ENCODE results near the gene SLCO3A1. TPM values are rescaled to one million over a fixed set of nuclear protein-coding genes. Genes with fewer than 3 reads are reported as not detected.

The SLCO3A1 gene
- total RNA-seq, 2 donors from 2014 or later = 7.2 to 11.4 TPM

DNA sequence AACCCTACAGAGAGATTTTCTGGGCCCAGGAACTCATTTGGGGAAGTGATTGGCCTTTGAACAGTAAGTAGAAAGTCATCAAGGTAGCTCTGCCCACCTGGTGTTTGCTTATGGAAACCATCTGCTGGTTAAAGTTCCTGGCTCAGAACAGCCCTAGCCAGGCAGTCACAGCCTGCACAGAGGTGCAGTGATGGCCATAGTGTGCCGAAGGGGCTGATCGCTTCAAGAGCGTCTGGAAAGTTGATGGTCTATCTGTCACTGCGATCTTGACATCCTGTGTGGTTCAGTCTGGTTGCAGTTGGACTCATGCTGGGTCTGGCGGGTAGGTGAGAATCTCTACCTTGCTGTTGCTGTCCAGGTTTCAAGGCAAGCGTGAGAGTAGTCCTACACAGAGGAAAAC is 151.6 kb downstream of the SLCO3A1 start:
- no peak overlapping the region for H3K4me3 ChIP-seq (ENCODE audit: low read length)
- no peaks in the 10 kb centered on the region for H3K27me3 ChIP-seq (ENCODE audit: control insufficient read depth, insufficient read depth, low read length, poor library complexity, severe bottlenecking)
- Mint-ChIP-seq H3K4me1 (peaks cover 28% of the 10 kb centered on the region), H3K27me3 (ENCODE audit: insufficient read depth) (peaks cover 28% of the 10 kb centered on the region), H3K4me3 (no peak overlapping the region), H3K9me3 (no peaks in the 10 kb centered on the region), H3K27ac (no peak overlapping the region), H3K36me3 (ENCODE audit: low read depth) (no peaks in the 10 kb centered on the region)
- H3K27ac ChIP-seq (ENCODE audit: low read depth, low read length) = no peak overlapping the region
- no peak for TF ChIP-seq CTCF (conservative IDR thresholded peaks at IDR 0.05)
- no peaks in the 10 kb centered on the region for H3K9me3 ChIP-seq (ENCODE audit: control insufficient read depth, low read length)
- no peaks in the 10 kb centered on the region for H3K36me3 ChIP-seq (ENCODE audit: control insufficient read depth, insufficient read depth, low read length)
- no peak overlapping the region for H3K9ac ChIP-seq (ENCODE audit: extremely low read depth, low read length, poor library complexity, severe bottlenecking)
- peaks cover 14% of the 10 kb centered on the region for H3K4me1 ChIP-seq (ENCODE audit: control insufficient read depth, insufficient read depth, low read length)
- 91 to 93% methylated on average over 6 of the region's 6 CpGs for WGBS, 2 experiments (ENCODE audit: insufficient coverage in 1 of 2, insufficient read length in 1 of 2)
- no peak for DNase-seq

- peaks cover 26% of the 10 kb centered on the region for H3K27me3 Mint-ChIP-seq (ENCODE audit: insufficient read depth)
- 93 to 95% methylated on average over 4 to 7 of the region's 7 CpGs for WGBS, 2 experiments (ENCODE audit: insufficient coverage in 1 of 2, insufficient read length in 1 of 2)
- Histone ChIP-seq H3K27ac (ENCODE audit: low read depth, low read length) (no peak overlapping the region), H3K27me3 (ENCODE audit: control insufficient read depth, insufficient read depth, low read length, poor library complexity, severe bottlenecking) (no peaks in the 10 kb centered on the region), H3K9me3 (ENCODE audit: control insufficient read depth, low read length) (no peaks in the 10 kb centered on the region), H3K36me3 (ENCODE audit: control insufficient read depth, insufficient read depth, low read length) (no peaks in the 10 kb centered on the region), H3K4me3 (ENCODE audit: low read length) (no peak overlapping the region), H3K9ac (ENCODE audit: extremely low read depth, low read length, poor library complexity, severe bottlenecking) (no peak overlapping the region), H3K4me1 (ENCODE audit: control insufficient read depth, insufficient read depth, low read length) (peaks cover 14% of the 10 kb centered on the region)
- no peak for DNase-seq
- H3K4me3 Mint-ChIP-seq = no peak overlapping the region
- no peak overlapping the region for H3K27ac Mint-ChIP-seq
- H3K36me3 Mint-ChIP-seq (ENCODE audit: low read depth) = no peaks in the 10 kb centered on the region
- no peak for TF ChIP-seq CTCF (conservative IDR thresholded peaks at IDR 0.05)
- no peaks in the 10 kb centered on the region for H3K9me3 Mint-ChIP-seq
- H3K4me1 Mint-ChIP-seq = peaks cover 20% of the 10 kb centered on the region
These were observed 152.9 kb downstream of the SLCO3A1 start for GRCh38 chr15:92006186-92007028.

DNA sequence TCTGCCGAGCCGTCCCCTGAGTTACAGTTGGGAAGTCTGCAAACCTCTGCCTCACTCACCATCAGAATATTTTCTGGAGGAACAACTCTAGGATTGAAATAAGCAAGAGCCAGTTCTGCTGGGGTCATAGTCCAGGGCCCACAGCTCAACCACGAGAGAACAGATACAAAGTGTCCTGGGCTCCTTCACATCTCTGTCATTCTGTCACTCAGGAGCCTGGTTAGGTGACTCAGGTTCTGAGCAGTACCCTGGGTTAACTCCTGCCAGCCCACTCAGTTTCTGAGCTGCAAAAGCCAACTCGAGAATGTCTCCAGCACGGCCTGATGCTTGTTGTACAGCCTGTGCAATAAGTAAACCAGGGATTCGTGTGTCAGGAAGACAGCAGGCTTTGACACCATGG is 155.7 kb downstream of the SLCO3A1 start:
- no peak for TF ChIP-seq CTCF (conservative IDR thresholded peaks at IDR 0.05)
- WGBS, 2 experiments (ENCODE audit: insufficient coverage in 1 of 2, insufficient read length in 1 of 2) = 90 to 92% methylated on average over 6 of the region's 6 CpGs
- no peak overlapping the region for H3K27ac ChIP-seq (ENCODE audit: low read depth, low read length)
- no peaks in the 10 kb centered on the region for H3K36me3 ChIP-seq (ENCODE audit: control insufficient read depth, insufficient read depth, low read length)
- no peak for DNase-seq
- H3K9me3 ChIP-seq (ENCODE audit: control insufficient read depth, low read length) = no peaks in the 10 kb centered on the region
- H3K4me1 ChIP-seq (ENCODE audit: control insufficient read depth, insufficient read depth, low read length) = peaks cover 6% of the 10 kb centered on the region
- no peaks in the 10 kb centered on the region for H3K36me3 Mint-ChIP-seq (ENCODE audit: low read depth)
- H3K9ac ChIP-seq (ENCODE audit: extremely low read depth, low read length, poor library complexity, severe bottlenecking) = no peak overlapping the region
- peaks cover 12% of the 10 kb centered on the region for H3K27me3 Mint-ChIP-seq (ENCODE audit: insufficient read depth)
- H3K4me3 ChIP-seq (ENCODE audit: low read length) = no peak overlapping the region
- H3K27me3 ChIP-seq (ENCODE audit: control insufficient read depth, insufficient read depth, low read length, poor library complexity, severe bottlenecking) = no peaks in the 10 kb centered on the region
- H3K4me3 Mint-ChIP-seq = no peak overlapping the region
- no peaks in the 10 kb centered on the region for H3K9me3 Mint-ChIP-seq
- no peak overlapping the region for H3K27ac Mint-ChIP-seq
- peaks cover 20% of the 10 kb centered on the region for H3K4me1 Mint-ChIP-seq

Measured in endodermal cell (in vitro differentiated cells).